ENCODE results near the gene ZSCAN5C. TPM values are rescaled to one million over a fixed set of nuclear protein-coding genes. Genes with fewer than 3 reads are reported as not detected.
"Not testable (repeated sequence)": the region's sequence is repeated elsewhere in the genome, so short reads cannot be mapped to it uniquely, and the experiment has no call there.

The ZSCAN5C gene
- polyA plus RNA-seq, 1 donor from 2014 or later: not detected

GRCh38 chr19:56199687-56200086 lies 2.4 kb upstream of the ZSCAN5C start:
- Histone ChIP-seq H3K4me3 (ENCODE audit: low read length) (no peak overlapping the region), H3K4me2 (ENCODE audit: low read length) (no peak overlapping the region), H3K79me2 (replicated peaks; ENCODE audit: insufficient read depth, low read length) (no peaks in the 10 kb centered on the region), H3K36me3 (ENCODE audit: insufficient read depth, low read length) (no peaks in the 10 kb centered on the region), H3K9ac (ENCODE audit: low read length) (no peak overlapping the region), H2AFZ (ENCODE audit: low read depth, low read length) (no peak overlapping the region), H4K20me1 (ENCODE audit: insufficient read depth) (no peaks in the 10 kb centered on the region), H3K27me3 (ENCODE audit: insufficient read depth, low read depth, low read length) (no peaks in the 10 kb centered on the region), H3K27ac (ENCODE audit: low read length) (no peak overlapping the region), H3K9me2 (ENCODE audit: insufficient read depth, low read length) (no peaks in the 10 kb centered on the region), H3F3A (ENCODE audit: insufficient read depth, low read length, poor library complexity, severe bottlenecking) (no peaks in the 10 kb centered on the region), H3K9me3 (ENCODE audit: low read length) (no peaks in the 10 kb centered on the region)
- no peak for TF ChIP-seq POLR2AphosphoS5 (IDR thresholded peaks at IDR 0.05)
- TF ChIP-seq REST (IDR thresholded peaks at IDR 0.05; ENCODE audit: borderline replicate concordance): no peak
- TF ChIP-seq TAF1 (IDR thresholded peaks at IDR 0.05; ENCODE audit: low read depth): no peak
- TF ChIP-seq EZH2 (IDR thresholded peaks at IDR 0.05; ENCODE audit: borderline replicate concordance, insufficient read depth, low read length, poor library complexity, severe bottlenecking): no peak
- no peak for TF ChIP-seq RAD21 (conservative IDR thresholded peaks at IDR 0.05)
- TF ChIP-seq EP300 (conservative IDR thresholded peaks at IDR 0.05; ENCODE audit: poor library complexity, severe bottlenecking): no peak
- no peak for TF ChIP-seq CTCF (IDR thresholded peaks at IDR 0.05; ENCODE audit: poor library complexity, severe bottlenecking)
- TF ChIP-seq SMC3 (conservative IDR thresholded peaks at IDR 0.05; ENCODE audit: poor library complexity): no peak
- no peak for TF ChIP-seq MXI1 (conservative IDR thresholded peaks at IDR 0.05; ENCODE audit: poor library complexity, severe bottlenecking)

- H3F3A ChIP-seq (ENCODE audit: insufficient read depth, low read length, poor library complexity, severe bottlenecking); H3K4me3 ChIP-seq (ENCODE audit: low read length); H3K9ac ChIP-seq (ENCODE audit: low read length); H2AFZ ChIP-seq (ENCODE audit: low read depth, low read length); H3K9me3 ChIP-seq (ENCODE audit: low read length); H4K20me1 ChIP-seq (ENCODE audit: insufficient read depth); H3K79me2 ChIP-seq (replicated peaks; ENCODE audit: insufficient read depth, low read length); H3K27me3 ChIP-seq (ENCODE audit: insufficient read depth, low read depth, low read length); H3K36me3 ChIP-seq (ENCODE audit: insufficient read depth, low read length); H3K9me2 ChIP-seq (ENCODE audit: insufficient read depth, low read length); H3K4me2 ChIP-seq (ENCODE audit: low read length); H3K27ac ChIP-seq (ENCODE audit: low read length): not testable (repeated sequence)
Measured at GRCh38 chr19:56207581-56207980, 5.5 kb downstream of the ZSCAN5C start.

- H3F3A ChIP-seq (ENCODE audit: insufficient read depth, low read length, poor library complexity, severe bottlenecking): no peaks in the 10 kb centered on the region
- no peaks in the 10 kb centered on the region for H3K9me3 ChIP-seq (ENCODE audit: low read length)
- H3K4me3 ChIP-seq (ENCODE audit: low read length): no peak overlapping the region
- no peak overlapping the region for H3K9ac ChIP-seq (ENCODE audit: low read length)
- no peaks in the 10 kb centered on the region for H3K27me3 ChIP-seq (ENCODE audit: insufficient read depth, low read depth, low read length)
- H3K36me3 ChIP-seq (ENCODE audit: insufficient read depth, low read length): no peaks in the 10 kb centered on the region
- no peaks in the 10 kb centered on the region for H3K9me2 ChIP-seq (ENCODE audit: insufficient read depth, low read length)
- no peaks in the 10 kb centered on the region for H4K20me1 ChIP-seq (ENCODE audit: insufficient read depth)
- TF ChIP-seq EZH2 (IDR thresholded peaks at IDR 0.05; ENCODE audit: borderline replicate concordance, insufficient read depth, low read length, poor library complexity, severe bottlenecking) (no peak), SMC3 (conservative IDR thresholded peaks at IDR 0.05; ENCODE audit: poor library complexity) (no peak), MXI1 (conservative IDR thresholded peaks at IDR 0.05; ENCODE audit: poor library complexity, severe bottlenecking) (no peak), TAF1 (IDR thresholded peaks at IDR 0.05; ENCODE audit: low read depth) (no peak), RAD21 (conservative IDR thresholded peaks at IDR 0.05) (no peak), REST (IDR thresholded peaks at IDR 0.05; ENCODE audit: borderline replicate concordance) (no peak), CTCF (IDR thresholded peaks at IDR 0.05; ENCODE audit: poor library complexity, severe bottlenecking) (no peak), POLR2AphosphoS5 (IDR thresholded peaks at IDR 0.05) (no peak), EP300 (conservative IDR thresholded peaks at IDR 0.05; ENCODE audit: poor library complexity, severe bottlenecking) (no peak)
- no peaks in the 10 kb centered on the region for H3K79me2 ChIP-seq (replicated peaks; ENCODE audit: insufficient read depth, low read length)
- H3K4me2 ChIP-seq (ENCODE audit: low read length): no peak overlapping the region
- H2AFZ ChIP-seq (ENCODE audit: low read depth, low read length): no peak overlapping the region
- H3K27ac ChIP-seq (ENCODE audit: low read length): no peak overlapping the region
Measured at GRCh38 chr19:56209091-56209490, 7.0 kb downstream of the ZSCAN5C start.
